Amygdala (tissue), 56 donors: ENCODE results near the gene LRRC55.

Experiments used
- DNase-seq, 56 donors: peaks; one replicate each; lab custom pipeline; 2025; lab: John Stamatoyannopoulos, UW

Gene LRRC55

DNA sequence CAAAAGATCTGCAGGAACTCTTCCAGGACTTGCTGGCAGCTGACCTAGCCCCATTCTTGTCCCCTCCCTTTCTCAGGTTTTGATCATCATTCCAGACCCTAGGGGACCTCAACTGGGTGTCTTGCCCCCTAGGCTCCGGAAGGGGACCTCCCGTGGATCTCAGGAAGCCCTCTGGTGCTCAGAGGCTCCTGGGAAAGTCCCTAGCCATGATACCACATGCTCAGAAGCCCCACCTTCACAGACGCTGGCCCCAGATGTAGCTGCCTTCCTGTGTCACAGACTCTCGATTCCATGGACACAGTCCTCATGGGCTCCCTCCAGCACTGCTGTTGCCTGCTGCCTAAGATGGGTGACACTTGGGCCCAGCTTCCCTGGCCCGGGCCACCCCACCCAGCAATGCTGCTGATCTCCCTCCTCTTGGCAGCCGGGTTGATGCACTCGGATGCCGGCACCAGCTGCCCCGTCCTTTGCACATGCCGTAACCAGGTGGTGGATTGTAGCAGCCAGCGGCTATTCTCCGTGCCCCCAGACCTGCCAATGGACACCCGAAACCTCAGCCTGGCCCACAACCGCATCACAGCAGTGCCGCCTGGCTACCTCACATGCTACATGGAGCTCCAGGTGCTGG lies at the start of gene LRRC55:
Gene LRRC55, plus strand, starts transcription at position 276 of the 628 bp plus-strand sequence. Its CDS starts 70 bp downstream, at position 346.
- no peak for DNase-seq

DNA sequence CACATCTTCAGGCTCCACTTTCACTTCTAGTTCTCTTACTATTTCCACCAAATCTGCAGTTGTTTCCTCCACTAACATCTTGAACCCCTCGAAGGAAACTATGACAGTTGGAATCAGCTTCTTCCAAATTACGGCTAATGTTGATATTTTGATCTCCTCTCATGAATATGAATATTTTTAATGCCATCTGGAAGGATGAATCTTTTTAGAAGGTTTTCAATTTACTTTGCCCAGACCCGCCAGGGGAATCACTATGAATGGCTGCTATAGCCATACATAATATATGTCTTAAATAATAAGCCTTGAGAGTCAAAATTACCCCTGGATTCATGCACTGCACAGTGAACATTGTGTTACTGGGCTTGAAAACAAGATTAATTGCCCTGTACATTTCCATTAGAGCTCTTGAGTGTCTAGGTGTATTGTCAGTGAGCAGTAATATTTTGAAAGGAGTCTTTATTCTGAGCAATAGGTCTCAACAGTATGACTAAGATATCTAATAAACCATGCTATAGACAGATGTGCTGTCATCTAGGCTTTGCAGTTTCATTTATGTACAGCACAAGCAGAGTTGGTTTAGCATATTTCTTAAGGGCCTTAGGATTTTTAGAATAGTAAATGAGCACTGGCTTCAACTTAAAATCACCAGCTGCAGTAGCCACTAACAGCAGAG lies 48.3 kb upstream of the LRRC55 start:
- DNase-seq, result no peak

GRCh38 chr11:57134284-57134683 lies 47.5 kb upstream of the LRRC55 start:
- no peak for DNase-seq

DNA sequence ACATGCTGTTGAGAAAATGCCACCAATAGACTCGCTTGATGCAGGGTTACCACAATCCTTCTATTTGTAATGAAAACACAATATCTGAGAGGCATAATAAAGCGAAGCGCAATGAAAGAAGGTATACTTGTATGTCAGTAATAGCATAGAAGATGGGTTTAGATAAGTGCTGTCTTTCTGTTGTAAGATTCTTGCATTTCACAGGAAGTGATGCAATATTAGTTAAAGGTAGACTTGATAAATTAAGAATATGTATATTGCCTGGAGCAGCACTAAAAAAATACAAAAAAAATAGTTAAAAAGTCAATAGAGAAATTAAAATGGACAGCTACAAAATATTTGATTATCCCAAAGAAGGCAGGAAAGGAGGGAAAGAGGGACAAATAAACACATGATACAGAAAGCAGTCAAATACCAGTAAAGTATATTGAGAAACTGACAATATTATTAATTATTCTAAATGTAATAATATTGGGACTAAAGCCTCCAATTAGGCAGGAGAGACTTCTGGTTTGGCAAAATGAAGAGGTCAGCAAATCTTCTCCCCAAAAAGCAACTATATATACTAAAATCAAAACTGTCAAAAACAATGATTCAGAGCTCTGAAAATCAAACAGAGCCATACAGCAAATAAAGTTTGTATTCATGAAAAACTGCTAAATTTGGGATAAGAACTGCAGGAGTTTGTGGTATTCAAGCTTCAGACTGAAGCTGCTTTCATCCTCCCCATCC lies 46.6 kb upstream of the LRRC55 start:
- no peak for DNase-seq

- DNase-seq, result no peak
These were observed 41.2 kb upstream of the LRRC55 start for GRCh38 chr11:57140568-57140967.

DNA sequence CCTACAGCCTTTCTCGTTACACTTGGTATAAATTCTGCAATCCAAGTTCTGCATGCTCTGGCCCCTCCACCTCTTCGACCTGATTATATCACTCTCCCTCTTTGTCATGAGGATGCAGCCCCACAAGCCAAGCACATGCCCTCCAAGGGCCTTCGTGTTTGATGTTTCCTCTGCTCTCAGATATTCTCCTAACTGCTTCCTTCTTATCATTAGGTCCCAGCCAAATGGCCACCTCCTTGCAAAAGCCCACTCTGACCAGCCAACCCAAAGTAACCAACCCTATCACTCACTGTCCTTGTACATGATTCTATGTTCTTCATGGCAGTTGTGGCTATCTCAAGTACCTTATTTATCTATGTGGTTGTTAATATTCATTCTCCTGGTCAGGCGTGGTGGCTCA lies 38.3 kb upstream of the LRRC55 start:
- DNase-seq, result no peak

- no peak for DNase-seq
These were observed 37.7 kb upstream of the LRRC55 start for GRCh38 chr11:57144075-57144474.

DNA sequence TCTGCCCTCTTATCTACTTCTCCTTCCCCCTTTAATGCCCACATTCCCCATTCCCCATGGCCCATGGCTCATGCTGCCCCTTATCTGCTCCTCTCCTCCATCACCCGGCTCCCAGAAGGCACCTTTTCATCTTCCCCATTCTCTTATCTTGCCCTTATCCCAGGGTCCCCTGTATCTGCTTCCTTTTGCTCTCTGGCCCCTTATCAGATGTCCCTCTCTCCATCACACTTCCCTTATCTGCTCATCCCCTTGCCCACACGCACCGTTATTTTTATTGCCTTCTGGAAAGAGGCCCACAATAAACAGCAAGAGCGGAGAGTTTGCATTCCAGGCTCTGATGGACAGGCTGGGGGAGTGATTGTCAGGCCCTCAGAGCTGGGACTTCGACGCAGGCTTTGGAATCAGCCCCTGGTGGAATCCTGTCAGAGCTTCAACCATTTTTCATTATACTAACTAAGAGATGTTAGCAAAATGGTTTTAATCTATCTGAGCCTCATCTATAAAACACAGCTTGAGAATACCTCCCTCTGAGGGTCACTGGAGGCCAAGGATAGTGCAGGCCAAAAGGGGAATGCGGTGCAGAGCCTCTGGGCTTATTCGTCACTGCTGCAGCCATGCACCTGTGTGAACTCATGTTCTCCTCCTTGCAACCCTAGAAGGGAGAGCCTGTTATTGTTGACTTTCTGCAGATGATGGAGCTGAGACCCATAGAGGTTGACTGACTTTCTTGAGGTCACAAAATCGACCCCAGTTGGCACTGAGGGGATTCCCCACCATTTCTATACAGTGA lies 37.0 kb upstream of the LRRC55 start:
- DNase-seq, result no peak

- DNase-seq, result no peak
These were observed 35.5 kb upstream of the LRRC55 start for GRCh38 chr11:57146301-57146700.

- DNase-seq, result no peak
These were observed 33.1 kb upstream of the LRRC55 start for GRCh38 chr11:57148621-57149020.

GRCh38 chr11:57150454-57150917 lies 31.3 kb upstream of the LRRC55 start:
- no peak for DNase-seq

DNA sequence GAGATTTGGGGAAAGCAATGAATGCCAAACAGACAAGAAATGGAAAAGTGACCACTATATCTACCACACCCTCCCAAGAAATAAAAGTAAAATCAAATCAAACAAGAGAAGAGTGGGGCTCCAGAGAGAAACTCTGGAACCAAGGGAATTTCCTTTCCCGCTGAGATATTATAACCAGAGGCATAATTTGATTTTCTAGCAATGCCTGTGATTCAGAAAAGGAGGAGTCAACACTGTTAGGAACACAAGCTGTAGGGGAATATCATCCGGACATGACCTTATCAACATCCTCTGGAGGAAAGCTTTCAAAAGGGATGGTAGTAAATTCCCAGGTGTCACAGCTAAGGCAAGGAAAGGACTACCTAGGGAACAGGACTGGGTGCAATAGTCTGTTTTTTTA lies 29.6 kb upstream of the LRRC55 start:
- DNase-seq, result no peak

DNA sequence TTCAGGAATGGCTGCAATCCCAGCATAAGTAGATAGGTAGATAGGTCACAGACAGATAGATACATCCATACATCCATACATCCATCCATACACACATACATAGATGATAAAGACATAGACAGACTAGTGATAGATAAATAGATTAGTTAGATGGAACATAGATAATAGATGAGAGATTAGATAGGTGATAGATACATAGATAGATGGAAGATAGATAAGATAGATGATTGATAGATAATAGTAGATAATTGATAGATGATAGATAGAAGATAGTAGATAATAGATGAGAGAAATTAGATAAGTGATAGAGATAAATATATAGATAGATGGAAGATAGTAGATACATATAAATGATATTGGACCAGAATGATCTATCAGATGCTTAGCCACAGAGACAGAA lies 28.3 kb upstream of the LRRC55 start:
- DNase-seq, result no peak

DNA sequence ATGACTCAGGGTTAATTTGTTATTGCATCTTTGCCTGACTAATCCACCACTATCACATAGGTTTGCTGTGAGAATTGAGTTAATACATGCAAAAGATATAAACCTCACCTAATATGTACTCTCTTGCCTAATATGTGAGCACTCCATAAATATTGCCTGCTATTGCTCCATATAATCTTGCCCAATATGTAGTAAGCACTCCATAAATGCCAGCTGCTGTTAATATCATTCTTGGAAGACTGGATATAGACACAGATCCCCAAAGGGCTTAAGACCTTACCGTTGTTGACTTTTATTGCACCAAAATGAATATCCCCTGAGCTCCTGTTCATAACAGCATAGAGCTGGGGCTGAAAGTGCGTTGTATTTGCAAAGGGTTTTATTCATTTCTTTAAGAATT lies 27.0 kb upstream of the LRRC55 start:
- no peak for DNase-seq

DNA sequence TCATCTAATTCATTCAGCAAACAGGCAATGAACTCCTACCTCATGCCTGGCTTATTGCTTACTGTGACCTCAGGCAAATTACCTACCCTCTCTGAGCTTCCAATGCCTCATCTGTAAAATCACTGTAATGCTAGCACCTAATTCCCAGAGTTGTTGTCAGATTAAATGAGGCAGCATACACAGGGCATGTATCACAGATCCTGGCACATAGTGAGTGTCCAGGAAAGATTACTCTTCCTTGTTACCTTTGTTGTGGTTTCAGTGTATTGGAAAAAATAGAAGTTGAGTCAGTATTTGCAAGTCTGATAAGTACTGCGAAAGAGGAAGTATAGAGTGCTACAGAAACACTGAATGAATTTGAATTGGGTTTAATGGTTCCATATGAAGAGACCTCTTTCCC lies 26.4 kb upstream of the LRRC55 start:
- DNase-seq, result no peak

GRCh38 chr11:57155838-57156607 lies 25.7 kb upstream of the LRRC55 start:
- DNase-seq, result no peak

GRCh38 chr11:57156928-57157327 lies 24.8 kb upstream of the LRRC55 start:
- no peak for DNase-seq

- DNase-seq, result no peak
These were observed 24.1 kb upstream of the LRRC55 start for GRCh38 chr11:57157624-57158023.

DNA sequence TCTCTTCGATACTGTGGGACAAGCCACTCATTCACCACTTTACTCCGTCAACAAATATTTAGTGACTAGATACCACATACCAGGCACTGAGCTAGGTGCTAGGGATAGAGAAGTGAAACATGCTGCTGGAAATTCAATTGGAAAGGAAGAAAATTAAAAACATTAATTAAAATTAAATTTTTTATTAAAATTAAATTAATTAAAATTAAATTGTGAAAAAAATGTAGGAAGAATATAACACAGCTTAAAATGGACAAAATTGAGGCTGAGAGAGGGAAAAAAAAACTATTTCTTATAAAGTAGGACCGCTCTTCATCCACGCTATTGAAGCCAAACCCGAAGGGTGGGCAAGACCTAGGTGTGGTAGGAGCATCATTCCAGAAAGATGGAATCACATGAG lies 23.6 kb upstream of the LRRC55 start:
- DNase-seq, result no peak

- no peak for DNase-seq
These were observed 23.2 kb upstream of the LRRC55 start for GRCh38 chr11:57158599-57158998.
